Glutamatergic neuron (in vitro differentiated cells): ENCODE results near the gene TUT4. TPM values are rescaled to one million over a fixed set of nuclear protein-coding genes. Genes with fewer than 3 reads are reported as not detected.

Source experiments
- DNase-seq: peaks from one replicate; pipeline ENCODE4 v3.0.0; 2022
- H3K27ac Mint-ChIP-seq: one replicate; pipeline ENCODE4 v1.8.0; 2020; ENCODE audit warnings: mild to moderate bottlenecking, mixed read lengths, inconsistent platforms; ENCODE audit not compliant: unreplicated experiment
- H3K27me3 Mint-ChIP-seq: one replicate; pipeline ENCODE4 v1.8.0; 2020; ENCODE audit warnings: mild to moderate bottlenecking, moderate library complexity, mixed read lengths, inconsistent platforms; ENCODE audit not compliant: unreplicated experiment
- H3K36me3 Mint-ChIP-seq: one replicate; pipeline ENCODE4 v1.8.0; 2020; ENCODE audit warnings: mild to moderate bottlenecking, mixed read lengths, inconsistent platforms; ENCODE audit not compliant: unreplicated experiment
- H3K4me1 Mint-ChIP-seq: one replicate; pipeline ENCODE4 v1.8.0; 2020; ENCODE audit warnings: mild to moderate bottlenecking, low read depth, mixed read lengths, inconsistent platforms; ENCODE audit not compliant: unreplicated experiment
- H3K4me3 Mint-ChIP-seq: one replicate; pipeline ENCODE4 v1.8.0; 2020; ENCODE audit warnings: mild to moderate bottlenecking, mixed read lengths, inconsistent platforms; ENCODE audit not compliant: unreplicated experiment
- H3K9me3 Mint-ChIP-seq: one replicate; pipeline ENCODE4 v1.8.0; 2020; ENCODE audit warnings: mild to moderate bottlenecking, moderate library complexity, mixed read lengths, inconsistent platforms; ENCODE audit not compliant: unreplicated experiment
- CTCF ChIP-seq: fragments of 200-600 bp; sonication (generic); IDR thresholded peaks from one replicate; pipeline ENCODE4 v1.5.0; 2021; ENCODE audit not compliant: partially characterized antibody, unreplicated experiment
- total RNA-seq: library from RNA; stranded (reverse); fragmentation: NEBNext Ultra II Directional; extraction: Animal tissue kit (Norgen Biotek cat#: 25700); gene quantifications from one replicate; pipeline ENCODE4 v1.2.1, GENCODE V29; 2021; ENCODE audit not compliant: unreplicated experiment

Gene TUT4
- total RNA-seq, 1 donor from 2014 or later: 70.8 TPM

- Mint-ChIP-seq H3K27ac (no peak overlapping the region), H3K27me3 (no peaks in the 10 kb centered on the region), H3K4me1 (no peaks in the 10 kb centered on the region), H3K4me3 (no peak overlapping the region), H3K36me3 (peaks cover 8% of the 10 kb centered on the region), H3K9me3 (peaks cover 2% of the 10 kb centered on the region)
- no peak for TF ChIP-seq CTCF
- DNase-seq: no peak
Measured at GRCh38 chr1:52533713-52534112, 19.2 kb downstream of the TUT4 start.

- peaks cover 8% of the 10 kb centered on the region for H3K36me3 Mint-ChIP-seq
- H3K27me3 Mint-ChIP-seq: no peaks in the 10 kb centered on the region
- no peak overlapping the region for H3K4me3 Mint-ChIP-seq
- H3K9me3 Mint-ChIP-seq: peaks cover 2% of the 10 kb centered on the region
- no peak overlapping the region for H3K27ac Mint-ChIP-seq
- TF ChIP-seq CTCF: no peak
- DNase-seq: no peak
- H3K4me1 Mint-ChIP-seq: no peaks in the 10 kb centered on the region
Measured at GRCh38 chr1:52532731-52533327, 20.1 kb downstream of the TUT4 start.

GRCh38 chr1:52532247-52532646 is 20.6 kb downstream of the TUT4 start:
- H3K27ac Mint-ChIP-seq: no peak overlapping the region
- peaks cover 2% of the 10 kb centered on the region for H3K9me3 Mint-ChIP-seq
- H3K27me3 Mint-ChIP-seq: no peaks in the 10 kb centered on the region
- H3K4me1 Mint-ChIP-seq: no peaks in the 10 kb centered on the region
- peaks cover 8% of the 10 kb centered on the region for H3K36me3 Mint-ChIP-seq
- DNase-seq: no peak
- no peak overlapping the region for H3K4me3 Mint-ChIP-seq
- TF ChIP-seq CTCF: no peak

GRCh38 chr1:52531249-52531872 is 21.5 kb downstream of the TUT4 start:
- H3K9me3 Mint-ChIP-seq: no peaks in the 10 kb centered on the region
- H3K27ac Mint-ChIP-seq: no peak overlapping the region
- peaks cover 8% of the 10 kb centered on the region for H3K36me3 Mint-ChIP-seq
- DNase-seq: no peak
- H3K4me3 Mint-ChIP-seq: no peak overlapping the region
- no peaks in the 10 kb centered on the region for H3K27me3 Mint-ChIP-seq
- H3K4me1 Mint-ChIP-seq: no peaks in the 10 kb centered on the region
- TF ChIP-seq CTCF: no peak

- Mint-ChIP-seq H3K4me3 (no peak overlapping the region), H3K36me3 (peaks cover 4% of the 10 kb centered on the region), H3K4me1 (no peaks in the 10 kb centered on the region), H3K27ac (no peak overlapping the region), H3K9me3 (no peaks in the 10 kb centered on the region), H3K27me3 (no peaks in the 10 kb centered on the region)
- no peak for TF ChIP-seq CTCF
- DNase-seq: no peak
Measured at GRCh38 chr1:52530563-52531144, 22.2 kb downstream of the TUT4 start.
